Lower lobe of right lung (tissue), 2 donors: Measurements from ENCODE around the gene KIF13A. TPM values are rescaled to one million over a fixed set of nuclear protein-coding genes. Genes with fewer than 3 reads are reported as not detected.

Source experiments
- ATAC-seq, 2 donors: fragments of 200-7000 bp; cut with Tn5 transposase; one replicate each; pipeline ENCODE4 v1.9.1; 2020 to 2022; ENCODE audit warnings: mild to moderate bottlenecking in 2 of 2, moderate library complexity in 2 of 2
- DNase-seq: peaks from one replicate; pipeline ENCODE4 v3.0.0-alpha.2; 2020
- H3K27ac ChIP-seq: fragments of 200-600 bp; one replicate; pipeline ENCODE4 v1.8.0; 2022
- H3K27me3 ChIP-seq: fragments of 200-600 bp; one replicate; pipeline ENCODE4 v1.8.0; 2022; ENCODE audit warnings: low read depth
- H3K36me3 ChIP-seq: fragments of 200-600 bp; one replicate; pipeline ENCODE4 v1.8.0; 2022; ENCODE audit warnings: mild to moderate bottlenecking
- H3K4me1 ChIP-seq: fragments of 200-600 bp; one replicate; pipeline ENCODE4 v1.8.0; 2022
- H3K4me3 ChIP-seq: fragments of 200-600 bp; one replicate; pipeline ENCODE4 v1.8.0; 2022; ENCODE audit warnings: mild to moderate bottlenecking
- H3K9me3 ChIP-seq: fragments of 200-600 bp; one replicate; pipeline ENCODE4 v1.8.0; 2022
- intact Hi-C: fragments of 100-400 bp; cut with DNase I; formaldehyde crosslinking; loops from one replicate; pipeline ENCODE4 v1.11.0; 2022
- total RNA-seq: library from RNA; stranded (reverse); fragmentation: NEBNext Ultra II Directional; extraction: Animal tissue kit (Norgen Biotek cat#: 25700); gene quantifications from one replicate; pipeline ENCODE4 v1.2.1, GENCODE V29; 2021
- TF ChIP-seq, protein P1 (sequence below): fragments of 200-600 bp; IDR thresholded peaks from one replicate; pipeline ENCODE4 v1.8.0; 2022; ENCODE audit warnings: antibody characterized with exemption, mild to moderate bottlenecking
- donor health status: DM: no; HTN: yes; CAD: no; lungs with severe emphysema.

KIF13A gene
- total RNA-seq, 1 donor from 2014 or later, result 55.2 TPM

DNA sequence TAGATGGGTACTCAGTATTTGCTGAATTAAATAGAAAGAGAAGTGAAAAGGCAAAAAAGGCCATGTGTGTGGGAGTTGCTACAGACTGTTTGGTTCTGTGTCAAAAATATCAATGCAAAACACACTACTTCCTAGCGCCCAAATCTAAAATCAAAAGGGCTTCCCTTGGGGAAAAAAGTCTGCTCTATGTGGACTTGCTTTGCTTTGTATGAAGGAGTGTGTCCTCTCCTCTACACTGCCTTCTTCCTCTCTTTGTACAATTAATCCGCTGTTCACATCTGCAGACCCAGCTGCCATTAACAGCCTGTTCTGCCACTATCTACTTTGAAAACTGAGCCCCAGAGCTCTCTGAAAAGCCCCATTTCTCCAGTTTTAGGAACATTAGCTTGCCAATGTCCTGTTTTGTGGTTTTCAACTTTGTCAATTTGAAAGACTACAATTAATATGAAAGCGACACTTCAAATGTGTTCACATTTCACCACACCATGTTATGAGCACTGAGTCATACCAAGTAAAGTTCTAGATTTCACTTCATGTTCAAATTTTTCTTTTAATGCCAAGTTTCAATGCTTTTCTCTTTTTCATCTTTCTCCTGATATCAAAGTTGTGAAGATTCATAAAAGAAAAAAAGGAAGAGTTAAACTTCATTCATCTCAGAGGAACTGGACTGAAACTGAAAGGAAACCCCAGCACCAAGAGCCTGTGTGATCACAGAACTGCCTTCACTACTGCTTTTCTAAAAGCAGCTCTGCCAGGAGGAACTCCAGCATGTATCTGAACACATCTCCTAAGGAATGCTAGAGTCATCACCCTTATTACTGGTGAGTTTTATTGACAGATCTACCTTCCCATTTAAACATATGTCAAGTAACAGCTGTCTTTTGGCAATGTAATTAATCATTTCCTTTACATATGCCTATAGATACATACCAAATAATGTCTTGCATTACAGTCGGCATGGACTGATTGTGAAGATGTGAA is 102.6 kb downstream of the KIF13A start:
- DNase-seq (no peak), ATAC-seq (peak; percentile 29 to 59)
- Histone ChIP-seq H3K27me3 (no peaks in the 10 kb centered on the region), H3K9me3 (no peaks in the 10 kb centered on the region), H3K27ac (no peak overlapping the region), H3K4me1 (peaks cover 46% of the 10 kb centered on the region), H3K36me3 (no peaks in the 10 kb centered on the region), H3K4me3 (no peak overlapping the region)
- TF ChIP-seq, protein P1, sequence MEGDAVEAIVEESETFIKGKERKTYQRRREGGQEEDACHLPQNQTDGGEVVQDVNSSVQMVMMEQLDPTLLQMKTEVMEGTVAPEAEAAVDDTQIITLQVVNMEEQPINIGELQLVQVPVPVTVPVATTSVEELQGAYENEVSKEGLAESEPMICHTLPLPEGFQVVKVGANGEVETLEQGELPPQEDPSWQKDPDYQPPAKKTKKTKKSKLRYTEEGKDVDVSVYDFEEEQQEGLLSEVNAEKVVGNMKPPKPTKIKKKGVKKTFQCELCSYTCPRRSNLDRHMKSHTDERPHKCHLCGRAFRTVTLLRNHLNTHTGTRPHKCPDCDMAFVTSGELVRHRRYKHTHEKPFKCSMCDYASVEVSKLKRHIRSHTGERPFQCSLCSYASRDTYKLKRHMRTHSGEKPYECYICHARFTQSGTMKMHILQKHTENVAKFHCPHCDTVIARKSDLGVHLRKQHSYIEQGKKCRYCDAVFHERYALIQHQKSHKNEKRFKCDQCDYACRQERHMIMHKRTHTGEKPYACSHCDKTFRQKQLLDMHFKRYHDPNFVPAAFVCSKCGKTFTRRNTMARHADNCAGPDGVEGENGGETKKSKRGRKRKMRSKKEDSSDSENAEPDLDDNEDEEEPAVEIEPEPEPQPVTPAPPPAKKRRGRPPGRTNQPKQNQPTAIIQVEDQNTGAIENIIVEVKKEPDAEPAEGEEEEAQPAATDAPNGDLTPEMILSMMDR, result no peak
- intact Hi-C loops, result no loop called here

DNA sequence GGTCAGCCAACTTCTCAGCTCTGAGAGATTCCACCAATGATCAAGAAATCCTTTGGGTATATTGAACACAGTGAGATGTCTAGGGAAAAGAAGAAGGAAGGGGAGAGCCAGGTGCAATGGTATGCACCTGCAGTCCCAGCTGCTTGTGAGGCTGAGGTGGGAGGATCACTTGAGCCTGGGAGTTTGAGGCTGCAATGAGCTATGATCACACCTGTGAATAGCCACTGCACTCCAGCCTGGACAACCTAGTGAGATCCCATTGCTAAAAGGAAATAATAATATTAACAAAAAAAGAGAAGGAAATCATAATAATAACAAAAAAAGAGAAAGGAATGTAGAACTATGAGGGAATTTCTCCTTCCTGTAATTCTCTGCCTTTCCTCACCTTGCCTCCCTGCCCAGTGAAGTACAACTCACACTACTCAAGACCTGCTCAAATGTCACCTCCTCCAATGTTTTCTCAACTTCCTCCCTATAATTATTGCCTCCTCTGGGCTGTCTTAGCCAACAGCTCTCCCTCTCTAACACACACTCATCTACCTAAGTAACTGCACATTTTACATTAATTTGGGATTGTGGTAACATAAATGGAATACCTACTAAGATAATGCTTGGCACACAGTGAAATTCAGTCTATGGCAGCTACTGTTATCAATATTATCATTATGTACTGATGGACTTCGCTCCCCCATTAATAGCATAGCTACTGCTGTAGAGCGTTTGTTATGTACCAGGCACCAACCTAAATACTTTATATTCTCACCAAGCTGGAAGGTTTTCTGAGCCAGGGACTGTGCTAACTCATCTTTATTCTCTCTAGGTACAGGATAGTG is 103.6 kb downstream of the KIF13A start:
- Histone ChIP-seq H3K4me3 (no peak overlapping the region), H3K27me3 (no peaks in the 10 kb centered on the region), H3K4me1 (peaks cover 50% of the 10 kb centered on the region), H3K27ac (no peak overlapping the region), H3K9me3 (no peaks in the 10 kb centered on the region), H3K36me3 (no peaks in the 10 kb centered on the region)
- intact Hi-C loops, result no loop called here
- TF ChIP-seq, protein P1, result no peak
- ATAC-seq, result peak in 1 of 2 donors; percentile 60
- DNase-seq, result no peak

DNA sequence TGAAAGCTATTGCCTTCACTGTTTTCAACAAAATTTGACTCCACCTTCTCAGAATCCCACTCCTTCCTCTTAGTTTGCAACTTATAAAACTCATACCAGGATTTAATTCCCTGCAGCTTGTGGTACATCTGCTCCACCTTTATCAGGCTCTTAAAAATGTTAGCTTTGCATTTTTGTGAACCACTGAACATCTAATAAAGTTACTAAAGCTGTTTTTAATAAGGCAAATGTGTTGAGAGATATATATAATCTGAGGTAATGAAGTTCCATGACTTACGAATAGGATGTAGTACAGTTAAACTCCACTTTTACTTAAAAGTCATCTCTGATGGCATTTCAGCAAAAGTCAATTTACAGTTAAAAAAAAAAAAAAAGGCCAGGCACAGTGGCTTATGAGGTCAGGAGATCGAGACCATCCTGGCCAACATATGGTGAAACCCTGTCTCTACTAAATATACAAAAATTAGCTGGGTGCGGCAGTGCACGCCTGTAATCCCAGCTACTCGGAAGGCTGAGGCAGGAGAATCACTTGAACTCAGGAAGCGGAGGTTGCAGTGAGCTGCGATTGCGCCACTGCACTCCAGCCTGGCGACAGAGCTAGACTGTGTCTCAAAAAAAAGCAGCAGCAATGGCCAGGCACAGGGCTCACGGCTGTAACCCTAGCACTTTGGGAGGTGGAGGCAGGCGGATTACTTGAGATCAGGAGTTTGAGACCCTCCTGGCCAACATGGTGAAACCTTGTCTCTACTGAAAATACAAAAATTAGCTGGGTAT is 106.2 kb downstream of the KIF13A start:
- no peak overlapping the region for H3K27ac ChIP-seq
- peak; percentile 65 for ATAC-seq
- peaks cover 49% of the 10 kb centered on the region for H3K4me1 ChIP-seq
- no peak overlapping the region for H3K4me3 ChIP-seq
- TF ChIP-seq, protein P1, result no peak
- no peaks in the 10 kb centered on the region for H3K27me3 ChIP-seq
- DNase-seq, result peak; percentile 85
- intact Hi-C loops, result no loop called here
- H3K9me3 ChIP-seq, result no peaks in the 10 kb centered on the region
- H3K36me3 ChIP-seq, result no peaks in the 10 kb centered on the region

DNA sequence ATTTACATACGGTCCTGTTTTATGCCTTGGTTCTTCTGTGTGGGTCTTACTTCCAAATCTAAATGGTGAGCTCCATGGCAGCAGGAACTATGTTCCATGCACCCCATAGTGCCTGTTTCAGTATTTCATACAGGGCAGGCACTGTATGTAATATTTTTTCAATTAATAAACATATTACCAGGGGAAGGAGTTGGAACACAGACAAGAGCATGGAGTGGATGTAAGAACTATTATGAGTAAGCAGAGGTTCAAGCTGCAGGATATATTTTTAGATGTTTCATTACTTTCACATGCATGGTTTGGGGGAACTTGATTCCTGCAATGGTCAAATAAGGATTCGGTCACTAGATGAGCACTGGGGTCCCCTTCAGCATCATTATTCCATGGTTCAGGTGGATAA is 108.3 kb downstream of the KIF13A start:
- Histone ChIP-seq H3K9me3 (no peaks in the 10 kb centered on the region), H3K27ac (no peak overlapping the region), H3K27me3 (no peaks in the 10 kb centered on the region), H3K4me3 (no peak overlapping the region), H3K4me1 (peaks cover 32% of the 10 kb centered on the region), H3K36me3 (no peaks in the 10 kb centered on the region)
- intact Hi-C loops, result no loop called here
- DNase-seq (no peak), ATAC-seq (no peak)
- TF ChIP-seq, protein P1, result no peak

DNA sequence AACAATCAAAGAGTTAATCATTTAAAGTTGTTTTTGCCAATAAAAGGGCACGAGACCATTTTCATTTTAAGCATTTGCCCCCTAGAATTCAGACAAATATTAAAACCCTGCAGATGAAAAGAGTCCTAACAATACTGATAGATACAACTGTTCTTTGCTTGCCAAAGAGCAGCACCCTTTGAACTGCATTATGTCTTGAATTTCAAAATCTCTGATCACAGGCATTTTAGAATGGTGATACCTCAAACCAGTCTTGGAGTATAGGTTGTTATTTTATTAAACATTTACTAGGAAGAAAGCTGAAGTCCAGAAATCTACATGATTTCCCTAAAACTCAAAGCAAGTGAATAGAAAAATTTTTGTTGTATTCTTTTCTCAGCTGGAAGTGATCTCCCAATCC is 108.7 kb downstream of the KIF13A start:
- Histone ChIP-seq H3K4me3 (no peak overlapping the region), H3K27ac (no peak overlapping the region), H3K27me3 (no peaks in the 10 kb centered on the region), H3K9me3 (no peaks in the 10 kb centered on the region), H3K36me3 (no peaks in the 10 kb centered on the region), H3K4me1 (peaks cover 27% of the 10 kb centered on the region)
- TF ChIP-seq, protein P1, result no peak
- no peak for DNase-seq
- ATAC-seq, result no peak
- intact Hi-C loops, result no loop called here
